ENCODE data around the gene MRPL37.
A peak's percentile ranks its signal among the peaks of the same experiment; 100 is the strongest.
"Not testable (repeated sequence)": the region's sequence is repeated elsewhere in the genome, so short reads cannot be mapped to it uniquely, and the experiment has no call there.

Gene MRPL37

DNA sequence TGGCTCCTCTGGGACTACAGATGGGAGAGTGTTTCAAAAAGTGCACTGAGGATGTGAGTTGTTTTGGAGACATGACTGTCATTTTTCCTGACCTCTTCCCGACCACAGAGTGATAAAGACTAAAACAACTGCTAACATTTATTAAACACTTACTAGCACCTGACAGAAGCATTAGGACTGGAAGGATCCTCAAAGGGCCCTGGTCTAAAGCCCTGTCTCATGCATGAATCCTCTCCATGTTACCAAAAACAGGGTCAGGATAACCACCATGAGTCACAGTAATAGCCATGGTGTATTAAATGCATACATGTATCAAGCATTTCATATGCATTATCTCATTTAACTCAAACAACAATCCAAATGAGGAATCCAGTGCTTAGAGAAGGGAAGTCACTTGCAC is 11.7 kb upstream of the MRPL37 start:
- DNase-seq = no peak
- Histone ChIP-seq H3K4me1 (ENCODE audit: control insufficient read depth, insufficient read depth, low read length, poor library complexity, severe bottlenecking) (no peaks in the 10 kb centered on the region), H3K27me3 (replicated peaks; ENCODE audit: control insufficient read depth, insufficient read depth, low read length, poor library complexity, severe bottlenecking) (no peaks in the 10 kb centered on the region), H3K36me3 (ENCODE audit: control insufficient read depth, insufficient read depth, low read length) (no peaks in the 10 kb centered on the region), H3K27ac (ENCODE audit: insufficient read depth, low read length, poor library complexity, severe bottlenecking) (no peak overlapping the region), H3K9me3 (ENCODE audit: control insufficient read depth, low read length) (no peaks in the 10 kb centered on the region), H3K4me3 (ENCODE audit: insufficient read depth, low read depth, low read length, poor library complexity, severe bottlenecking) (no peak overlapping the region)

DNA sequence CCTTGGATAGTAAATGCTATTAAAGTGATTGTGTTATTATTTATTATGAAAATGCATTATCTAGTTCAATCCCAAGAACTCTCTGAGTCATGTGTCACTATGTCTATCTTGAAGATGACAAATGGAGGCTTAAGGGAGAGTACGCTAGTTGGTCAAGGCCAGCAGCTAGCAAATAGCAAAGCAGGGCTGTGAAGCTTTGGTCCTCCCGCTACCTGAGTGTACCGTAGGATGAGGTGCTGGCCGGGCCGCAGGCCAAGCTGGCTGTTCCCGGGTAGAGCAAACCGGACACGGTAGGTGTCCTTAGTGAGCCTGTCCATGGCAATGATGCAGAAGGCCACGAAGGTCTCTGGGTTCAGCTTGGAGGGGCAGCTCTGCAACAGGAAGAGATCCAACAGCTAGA is 9.4 kb upstream of the MRPL37 start:
- H3K36me3 ChIP-seq (ENCODE audit: control insufficient read depth, insufficient read depth, low read length) = peaks cover 8% of the 10 kb centered on the region
- no peaks in the 10 kb centered on the region for H3K4me1 ChIP-seq (ENCODE audit: control insufficient read depth, insufficient read depth, low read length, poor library complexity, severe bottlenecking)
- no peak for DNase-seq
- no peaks in the 10 kb centered on the region for H3K9me3 ChIP-seq (ENCODE audit: control insufficient read depth, low read length)
- H3K4me3 ChIP-seq (ENCODE audit: insufficient read depth, low read depth, low read length, poor library complexity, severe bottlenecking) = no peak overlapping the region
- no peak overlapping the region for H3K27ac ChIP-seq (ENCODE audit: insufficient read depth, low read length, poor library complexity, severe bottlenecking)
- H3K27me3 ChIP-seq (replicated peaks; ENCODE audit: control insufficient read depth, insufficient read depth, low read length, poor library complexity, severe bottlenecking) = no peaks in the 10 kb centered on the region

DNA sequence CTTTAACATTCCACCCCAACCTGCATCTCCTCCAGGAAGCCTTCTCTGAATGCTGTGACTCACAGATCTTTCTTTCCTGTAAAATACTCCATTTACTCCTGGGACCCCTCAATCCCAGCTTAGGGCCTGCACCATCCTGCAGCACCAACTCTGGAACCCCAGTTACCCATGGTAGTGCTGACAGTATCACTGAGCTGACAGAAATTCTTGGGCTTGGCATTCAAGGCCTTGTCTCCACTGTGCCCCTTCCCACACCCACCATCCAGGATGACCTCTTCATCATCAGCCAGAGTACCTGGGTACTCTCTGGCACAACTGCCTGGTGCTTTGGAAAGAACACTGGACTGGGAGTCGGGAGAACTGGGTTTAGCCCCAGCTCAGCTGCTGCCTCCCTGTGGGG is 8.4 kb upstream of the MRPL37 start:
- no peaks in the 10 kb centered on the region for H3K9me3 ChIP-seq (ENCODE audit: control insufficient read depth, low read length)
- H3K4me1 ChIP-seq (ENCODE audit: control insufficient read depth, insufficient read depth, low read length, poor library complexity, severe bottlenecking) = no peaks in the 10 kb centered on the region
- no peak for DNase-seq
- H3K27ac ChIP-seq (ENCODE audit: insufficient read depth, low read length, poor library complexity, severe bottlenecking) = no peak overlapping the region
- H3K4me3 ChIP-seq (ENCODE audit: insufficient read depth, low read depth, low read length, poor library complexity, severe bottlenecking) = no peak overlapping the region
- H3K27me3 ChIP-seq (replicated peaks; ENCODE audit: control insufficient read depth, insufficient read depth, low read length, poor library complexity, severe bottlenecking) = no peaks in the 10 kb centered on the region
- H3K36me3 ChIP-seq (ENCODE audit: control insufficient read depth, insufficient read depth, low read length) = peaks cover 9% of the 10 kb centered on the region

DNA sequence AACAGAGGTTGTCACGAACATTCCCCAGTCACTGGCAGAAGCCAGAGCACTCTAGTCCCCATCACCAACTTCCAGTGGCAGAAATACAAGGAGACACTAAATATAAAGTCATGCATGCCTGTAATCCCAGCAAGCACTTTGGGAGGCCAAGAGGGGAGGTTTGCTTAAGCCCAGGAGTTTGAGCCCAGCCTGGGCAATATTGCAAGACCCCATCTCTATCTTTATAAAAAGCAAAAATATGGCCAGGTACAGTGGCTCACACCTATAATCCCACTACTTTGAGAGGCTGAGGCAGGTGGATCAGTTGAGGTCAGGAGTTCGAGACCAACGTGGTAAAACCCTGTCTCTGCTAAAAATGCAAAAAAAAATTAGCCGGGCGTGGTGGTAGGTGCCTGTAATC is 6.5 kb upstream of the MRPL37 start:
- no peak for DNase-seq
- Histone ChIP-seq H3K9me3 (ENCODE audit: control insufficient read depth, low read length) (no peaks in the 10 kb centered on the region), H3K27me3 (replicated peaks; ENCODE audit: control insufficient read depth, insufficient read depth, low read length, poor library complexity, severe bottlenecking) (no peaks in the 10 kb centered on the region), H3K4me3 (ENCODE audit: insufficient read depth, low read depth, low read length, poor library complexity, severe bottlenecking) (no peak overlapping the region), H3K27ac (ENCODE audit: insufficient read depth, low read length, poor library complexity, severe bottlenecking) (no peak overlapping the region), H3K36me3 (ENCODE audit: control insufficient read depth, insufficient read depth, low read length) (peaks cover 9% of the 10 kb centered on the region), H3K4me1 (ENCODE audit: control insufficient read depth, insufficient read depth, low read length, poor library complexity, severe bottlenecking) (no peaks in the 10 kb centered on the region)

GRCh38 chr1:54199151-54199764 is 709 bp upstream of the MRPL37 start:
- no peaks in the 10 kb centered on the region for H3K27me3 ChIP-seq (replicated peaks; ENCODE audit: control insufficient read depth, insufficient read depth, low read length, poor library complexity, severe bottlenecking)
- no peak for DNase-seq
- no peaks in the 10 kb centered on the region for H3K9me3 ChIP-seq (ENCODE audit: control insufficient read depth, low read length)
- H3K36me3 ChIP-seq (ENCODE audit: control insufficient read depth, insufficient read depth, low read length) = peaks cover 9% of the 10 kb centered on the region
- H3K27ac ChIP-seq (ENCODE audit: insufficient read depth, low read length, poor library complexity, severe bottlenecking) = peak overlapping the region; percentile 72
- peak overlapping the region; percentile 77 for H3K4me3 ChIP-seq (ENCODE audit: insufficient read depth, low read depth, low read length, poor library complexity, severe bottlenecking)
- peaks cover 14% of the 10 kb centered on the region for H3K4me1 ChIP-seq (ENCODE audit: control insufficient read depth, insufficient read depth, low read length, poor library complexity, severe bottlenecking)

DNA sequence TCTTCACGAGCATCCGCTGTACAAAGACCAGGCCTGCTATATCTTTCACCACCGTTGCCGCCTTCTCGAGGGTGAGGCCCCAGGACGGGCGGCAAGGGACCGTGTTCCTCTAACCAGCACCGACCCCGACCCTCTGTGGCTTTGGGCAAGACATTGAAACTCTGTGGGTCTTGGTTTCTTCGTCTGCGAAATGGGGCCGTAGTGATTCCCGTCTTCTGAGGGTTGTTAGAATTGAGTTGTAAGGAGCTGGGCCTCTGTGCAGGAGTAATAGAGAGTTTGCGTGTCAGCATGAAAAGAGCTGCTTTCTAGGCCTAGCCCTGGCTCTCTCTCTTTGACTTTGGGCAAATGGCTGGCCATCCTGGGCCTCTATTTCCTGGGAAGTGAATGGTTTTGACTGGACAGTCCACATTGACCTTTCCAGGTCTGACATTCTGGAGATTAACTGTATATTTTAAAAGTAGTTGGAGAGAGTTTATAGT is 591 bp downstream of the MRPL37 start:
- no peaks in the 10 kb centered on the region for H3K27me3 ChIP-seq (replicated peaks; ENCODE audit: control insufficient read depth, insufficient read depth, low read length, poor library complexity, severe bottlenecking)
- peaks cover 9% of the 10 kb centered on the region for H3K36me3 ChIP-seq (ENCODE audit: control insufficient read depth, insufficient read depth, low read length)
- peak overlapping the region; percentile 72 for H3K27ac ChIP-seq (ENCODE audit: insufficient read depth, low read length, poor library complexity, severe bottlenecking)
- H3K4me1 ChIP-seq (ENCODE audit: control insufficient read depth, insufficient read depth, low read length, poor library complexity, severe bottlenecking) = peaks cover 14% of the 10 kb centered on the region
- H3K4me3 ChIP-seq (ENCODE audit: insufficient read depth, low read depth, low read length, poor library complexity, severe bottlenecking) = peak overlapping the region; percentile 77
- no peaks in the 10 kb centered on the region for H3K9me3 ChIP-seq (ENCODE audit: control insufficient read depth, low read length)
- DNase-seq = no peak

DNA sequence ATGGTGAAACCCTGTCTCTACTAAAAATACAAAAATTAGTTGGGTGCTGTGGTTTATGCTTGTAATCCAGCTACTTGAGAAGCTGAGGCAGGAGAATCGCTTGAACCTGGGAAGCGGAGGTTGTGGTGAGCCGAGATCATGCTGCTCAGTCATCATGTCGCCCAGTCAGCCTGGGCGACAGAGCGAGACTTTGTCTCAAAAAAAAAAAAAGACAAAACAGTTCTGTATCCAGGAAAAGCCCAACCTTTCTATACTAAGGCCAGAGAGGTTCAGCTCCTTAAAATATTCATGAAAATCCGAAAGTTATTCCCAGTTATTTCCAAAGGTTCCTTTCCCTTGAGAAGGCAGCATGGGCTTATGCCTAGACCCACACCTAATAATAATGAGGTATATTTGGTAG is 4.2 kb downstream of the MRPL37 start:
- H3K27me3 ChIP-seq (replicated peaks; ENCODE audit: control insufficient read depth, insufficient read depth, low read length, poor library complexity, severe bottlenecking) = no peaks in the 10 kb centered on the region
- H3K27ac ChIP-seq (ENCODE audit: insufficient read depth, low read length, poor library complexity, severe bottlenecking) = no peak overlapping the region
- H3K4me1 ChIP-seq (ENCODE audit: control insufficient read depth, insufficient read depth, low read length, poor library complexity, severe bottlenecking) = peaks cover 12% of the 10 kb centered on the region
- H3K9me3 ChIP-seq (ENCODE audit: control insufficient read depth, low read length) = no peaks in the 10 kb centered on the region
- DNase-seq = no peak
- peaks cover 23% of the 10 kb centered on the region for H3K36me3 ChIP-seq (ENCODE audit: control insufficient read depth, insufficient read depth, low read length)
- H3K4me3 ChIP-seq (ENCODE audit: insufficient read depth, low read depth, low read length, poor library complexity, severe bottlenecking) = no peak overlapping the region

- Histone ChIP-seq H3K27ac (ENCODE audit: insufficient read depth, low read length, poor library complexity, severe bottlenecking) (no peak overlapping the region), H3K36me3 (ENCODE audit: control insufficient read depth, insufficient read depth, low read length) (peaks cover 50% of the 10 kb centered on the region), H3K9me3 (ENCODE audit: control insufficient read depth, low read length) (no peaks in the 10 kb centered on the region), H3K4me3 (ENCODE audit: insufficient read depth, low read depth, low read length, poor library complexity, severe bottlenecking) (no peak overlapping the region), H3K4me1 (ENCODE audit: control insufficient read depth, insufficient read depth, low read length, poor library complexity, severe bottlenecking) (no peaks in the 10 kb centered on the region), H3K27me3 (replicated peaks; ENCODE audit: control insufficient read depth, insufficient read depth, low read length, poor library complexity, severe bottlenecking) (no peaks in the 10 kb centered on the region)
- no peak for DNase-seq
These were observed 7.3 kb downstream of the MRPL37 start for GRCh38 chr1:54207287-54207686.

DNA sequence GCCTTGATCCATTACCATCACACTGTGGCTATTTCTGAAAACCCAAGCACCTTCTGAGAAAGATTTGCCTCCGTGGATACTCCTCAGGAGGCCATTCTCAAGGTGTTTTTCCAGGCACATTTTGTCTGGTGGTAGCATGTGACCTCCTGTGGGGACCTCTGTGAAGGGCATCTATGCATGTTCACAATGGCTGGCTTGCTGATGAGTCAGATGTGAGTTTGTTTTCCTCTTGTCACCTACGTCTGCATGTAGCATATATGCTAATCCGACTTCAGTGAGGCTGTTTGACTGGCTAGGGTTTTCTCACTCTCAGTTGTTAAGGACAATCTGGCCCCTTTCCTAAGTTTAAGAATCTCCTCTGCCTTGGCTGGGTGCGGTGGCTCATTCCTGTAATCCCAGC is 7.9 kb downstream of the MRPL37 start:
- not testable (repeated sequence) for H3K4me3 ChIP-seq (ENCODE audit: insufficient read depth, low read depth, low read length, poor library complexity, severe bottlenecking); H3K4me1 ChIP-seq (ENCODE audit: control insufficient read depth, insufficient read depth, low read length, poor library complexity, severe bottlenecking); H3K9me3 ChIP-seq (ENCODE audit: control insufficient read depth, low read length); DNase-seq; H3K27ac ChIP-seq (ENCODE audit: insufficient read depth, low read length, poor library complexity, severe bottlenecking); H3K27me3 ChIP-seq (replicated peaks; ENCODE audit: control insufficient read depth, insufficient read depth, low read length, poor library complexity, severe bottlenecking)
- peaks cover 56% of the 10 kb centered on the region for H3K36me3 ChIP-seq (ENCODE audit: control insufficient read depth, insufficient read depth, low read length)

DNA sequence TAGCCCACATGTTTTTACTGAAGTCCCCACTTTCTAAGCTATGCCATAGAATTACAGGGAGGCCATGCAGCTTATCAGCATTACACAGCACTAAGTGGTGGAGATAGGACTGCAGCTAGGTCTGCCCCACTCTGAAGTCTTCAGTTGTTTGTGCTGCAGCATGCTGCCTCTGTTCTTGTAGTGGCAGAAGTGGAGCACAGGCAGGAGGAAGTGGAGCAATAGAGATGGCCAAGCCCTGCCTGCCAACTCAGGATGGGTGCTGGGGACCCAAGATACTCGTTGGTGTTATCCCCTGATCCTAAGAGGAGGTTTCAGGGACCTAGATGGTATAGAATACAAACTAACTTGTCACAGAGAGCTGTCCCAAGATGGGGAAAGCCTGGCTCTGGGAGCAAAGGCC is 12.9 kb downstream of the MRPL37 start:
- no peak overlapping the region for H3K27ac ChIP-seq (ENCODE audit: insufficient read depth, low read length, poor library complexity, severe bottlenecking)
- no peak overlapping the region for H3K4me3 ChIP-seq (ENCODE audit: insufficient read depth, low read depth, low read length, poor library complexity, severe bottlenecking)
- H3K9me3 ChIP-seq (ENCODE audit: control insufficient read depth, low read length) = no peaks in the 10 kb centered on the region
- DNase-seq = no peak
- peaks cover 83% of the 10 kb centered on the region for H3K36me3 ChIP-seq (ENCODE audit: control insufficient read depth, insufficient read depth, low read length)
- H3K27me3 ChIP-seq (replicated peaks; ENCODE audit: control insufficient read depth, insufficient read depth, low read length, poor library complexity, severe bottlenecking) = no peaks in the 10 kb centered on the region
- H3K4me1 ChIP-seq (ENCODE audit: control insufficient read depth, insufficient read depth, low read length, poor library complexity, severe bottlenecking) = no peaks in the 10 kb centered on the region

Data from effector memory CD4-positive, alpha-beta T cell (primary cell).